Natural killer cell treated with Interleukin-12 subunit alpha and Interleukin-12 subunit beta and Interleukin-15 and Interleukin-18, amount 100 ng/mL, for 72 hours (primary cell): ENCODE measurements around the gene KIAA0232. TPM values are rescaled to one million over a fixed set of nuclear protein-coding genes. Genes with fewer than 3 reads are reported as not detected.

ENCODE experiments used
- total RNA-seq, 2 donors: library from RNA; stranded (reverse); gene quantifications; one replicate each; pipeline ENCODE4 v1.2.3, GENCODE V29; 2022

KIAA0232 gene
- total RNA-seq, 2 donors from 2014 or later, result 19.5 to 20.6 TPM

Other genes with a start within 250 kb of the KIAA0232 start
- 10 to 100 TPM; 23.8 to 30.7 TPM for gene MAN2B2, start 207.5 kb upstream of the KIAA0232 start, total RNA-seq
- 100 to 1,000 TPM; 102 to 123 TPM for gene MRFAP1, start 142.0 kb upstream of the KIAA0232 start, total RNA-seq
- 1 to 10 TPM; 4.5 to 5.1 TPM for gene S100P, start 88.8 kb upstream of the KIAA0232 start, total RNA-seq
- 10 to 100 TPM; 44.0 to 55.1 TPM for gene MRFAP1L1, start 72.9 kb upstream of the KIAA0232 start, total RNA-seq
- 10 to 100 TPM; 15.9 to 16.7 TPM for gene BLOC1S4, start 66.6 kb upstream of the KIAA0232 start, total RNA-seq
- 10 to 100 TPM; 37.3 to 56.9 TPM for gene TBC1D14, start 127.1 kb downstream of the KIAA0232 start, total RNA-seq